ENCODE results near the gene PRKG1. TPM values are rescaled to one million over a fixed set of nuclear protein-coding genes. Genes with fewer than 3 reads are reported as not detected.

PRKG1 gene
- total RNA-seq, 1 experiment from 2014 or later: 10.4 TPM

DNA sequence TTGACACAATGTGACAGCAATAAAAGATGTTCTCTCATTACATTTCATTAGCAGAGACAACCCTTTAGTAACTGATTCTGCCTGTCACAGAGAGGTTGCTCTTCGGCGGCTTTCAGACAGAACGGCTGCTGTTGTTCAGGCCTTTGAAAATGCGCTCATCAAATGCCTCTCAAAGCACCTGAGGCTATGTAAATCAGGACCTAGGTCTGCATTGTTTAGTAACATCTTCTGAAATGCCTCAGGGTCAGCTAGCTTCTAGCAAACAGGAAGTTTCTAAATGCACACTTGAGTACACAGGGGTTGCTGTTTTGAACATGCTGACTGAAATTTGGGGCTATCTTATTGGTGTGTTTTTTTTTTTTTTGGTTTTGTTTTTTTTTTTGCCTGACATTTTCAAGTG lies 1096.5 kb downstream of the PRKG1 start:
- no peaks in the 10 kb centered on the region for H3K23me2 ChIP-seq (ENCODE audit: insufficient read length, low read depth, low read length, poor library complexity, severe bottlenecking)
- peak overlapping the region in 2 of 3 experiments; percentile 20 to 57; a peak in 4 of 7 replicates for H3K27ac Mint-ChIP-seq
- no peak overlapping the region for H3K14ac ChIP-seq (ENCODE audit: insufficient read depth, low read length)
- peaks cover 7 to 15% (median 11%) of the 10 kb centered on the region in 3 experiments for H3K36me3 Mint-ChIP-seq (ENCODE audit: insufficient read depth in 1 of 3, low read depth in 3 of 3)
- H4K8ac ChIP-seq (replicated peaks; ENCODE audit: insufficient read length, low read depth, low read length): no peak overlapping the region
- peaks cover 19 to 28% of the 10 kb centered on the region in 2 experiments for H3K4me1 Mint-ChIP-seq
- H3K4me3 Mint-ChIP-seq: no peak overlapping the region
- no peak overlapping the region for H2AK5ac ChIP-seq (ENCODE audit: insufficient read length, low read length)
- TF ChIP-seq, protein P1, sequence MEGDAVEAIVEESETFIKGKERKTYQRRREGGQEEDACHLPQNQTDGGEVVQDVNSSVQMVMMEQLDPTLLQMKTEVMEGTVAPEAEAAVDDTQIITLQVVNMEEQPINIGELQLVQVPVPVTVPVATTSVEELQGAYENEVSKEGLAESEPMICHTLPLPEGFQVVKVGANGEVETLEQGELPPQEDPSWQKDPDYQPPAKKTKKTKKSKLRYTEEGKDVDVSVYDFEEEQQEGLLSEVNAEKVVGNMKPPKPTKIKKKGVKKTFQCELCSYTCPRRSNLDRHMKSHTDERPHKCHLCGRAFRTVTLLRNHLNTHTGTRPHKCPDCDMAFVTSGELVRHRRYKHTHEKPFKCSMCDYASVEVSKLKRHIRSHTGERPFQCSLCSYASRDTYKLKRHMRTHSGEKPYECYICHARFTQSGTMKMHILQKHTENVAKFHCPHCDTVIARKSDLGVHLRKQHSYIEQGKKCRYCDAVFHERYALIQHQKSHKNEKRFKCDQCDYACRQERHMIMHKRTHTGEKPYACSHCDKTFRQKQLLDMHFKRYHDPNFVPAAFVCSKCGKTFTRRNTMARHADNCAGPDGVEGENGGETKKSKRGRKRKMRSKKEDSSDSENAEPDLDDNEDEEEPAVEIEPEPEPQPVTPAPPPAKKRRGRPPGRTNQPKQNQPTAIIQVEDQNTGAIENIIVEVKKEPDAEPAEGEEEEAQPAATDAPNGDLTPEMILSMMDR (conservative IDR thresholded peaks at IDR 0.05): no peak
- H3K79me1 ChIP-seq (ENCODE audit: insufficient read depth, low read depth, low read length, poor library complexity, severe bottlenecking): no peaks in the 10 kb centered on the region
- no peak overlapping the region for H3T11ph ChIP-seq (ENCODE audit: low read length)
- H2AFZ ChIP-seq (ENCODE audit: low read length): no peak overlapping the region
- H3K27me3 ChIP-seq (ENCODE audit: insufficient read depth, low read length): no peaks in the 10 kb centered on the region
- no peak overlapping the region for H4K91ac ChIP-seq (ENCODE audit: insufficient read length, low read depth, low read length)
- no peak overlapping the region for H2BK20ac ChIP-seq (ENCODE audit: low read depth, low read length, poor library complexity, severe bottlenecking)
- no peaks in the 10 kb centered on the region for H3K9me3 ChIP-seq (ENCODE audit: control insufficient read depth, low read depth, low read length)
- peak; percentile 66 for DNase-seq
- H3K4me1 ChIP-seq (ENCODE audit: insufficient read depth, low read length): peaks cover 3% of the 10 kb centered on the region; the same call in 1 of the 2 replicates
- H3K23ac ChIP-seq (ENCODE audit: insufficient read length, low read depth, low read length): no peak overlapping the region
- H3K9me3 Mint-ChIP-seq: peaks cover 3 to 15% of the 10 kb centered on the region in 2 experiments
- whole genome bisulfite sequencing (ENCODE audit: extremely low coverage, insufficient read length, low lambda C conversion rate): no CpG with 5 or more reads among the region's 4 CpGs
- H3K4me2 ChIP-seq (ENCODE audit: insufficient read depth, insufficient read length, low read length): peak overlapping the region; percentile 4
- no peaks in the 10 kb centered on the region for H4K20me1 ChIP-seq (ENCODE audit: control insufficient read depth, insufficient read depth, insufficient read length)
- peak overlapping the region; percentile 33 for H3K27ac ChIP-seq (ENCODE audit: insufficient read length, low read depth, low read length)
- H3K18ac ChIP-seq (ENCODE audit: insufficient read length, low read depth, low read length): no peak overlapping the region
- H3K4ac ChIP-seq (ENCODE audit: low read depth, low read length): no peak overlapping the region
- no peaks in the 10 kb centered on the region for H3K79me2 ChIP-seq (ENCODE audit: insufficient read depth, low read length)
- no peak overlapping the region for H2BK12ac ChIP-seq (ENCODE audit: insufficient read length, low read depth, low read length)
- no peaks in the 10 kb centered on the region for H3K27me3 Mint-ChIP-seq (ENCODE audit: low read depth)
- no peak overlapping the region for H4K5ac ChIP-seq (ENCODE audit: insufficient read length, low read depth, low read length)
- H3K56ac ChIP-seq (ENCODE audit: insufficient read length, low read depth, low read length): no peak overlapping the region
- H3K9ac ChIP-seq (ENCODE audit: extremely low read depth, insufficient read length, low read length): no peak overlapping the region
- no peak overlapping the region for H2BK120ac ChIP-seq (ENCODE audit: low read depth, low read length, poor library complexity, severe bottlenecking)
- H2BK5ac ChIP-seq (ENCODE audit: insufficient read length, low read length): no peak overlapping the region
- H2BK15ac ChIP-seq (ENCODE audit: low read depth, low read length): no peak overlapping the region

Measured in H9 (cell line).